ENCODE measurements around the gene GBA3.

Gene GBA3

DNA sequence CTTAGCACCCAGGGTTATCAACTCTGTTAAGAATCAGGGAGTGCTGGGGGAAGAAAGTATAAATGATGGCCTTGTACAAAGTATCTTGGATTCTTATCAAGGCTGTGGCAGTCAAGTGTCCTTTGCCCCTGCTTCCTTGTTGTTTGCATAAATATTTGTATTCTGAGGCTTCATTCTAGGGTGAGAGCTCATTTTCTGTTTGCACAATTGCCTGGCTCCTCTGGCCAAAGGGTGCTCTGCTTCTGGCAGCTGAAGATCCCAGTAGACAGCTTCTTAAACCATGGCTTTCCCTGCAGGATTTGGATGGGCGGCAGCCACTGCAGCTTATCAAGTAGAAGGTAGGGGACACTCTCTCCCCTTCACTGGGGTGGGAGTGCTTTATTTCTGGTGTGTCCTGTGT is at the start of gene GBA3:
TSS of gene GBA3 (plus strand) at position 202 of the 400 bp plus-strand sequence.
- DNase-seq = no peak

DNA sequence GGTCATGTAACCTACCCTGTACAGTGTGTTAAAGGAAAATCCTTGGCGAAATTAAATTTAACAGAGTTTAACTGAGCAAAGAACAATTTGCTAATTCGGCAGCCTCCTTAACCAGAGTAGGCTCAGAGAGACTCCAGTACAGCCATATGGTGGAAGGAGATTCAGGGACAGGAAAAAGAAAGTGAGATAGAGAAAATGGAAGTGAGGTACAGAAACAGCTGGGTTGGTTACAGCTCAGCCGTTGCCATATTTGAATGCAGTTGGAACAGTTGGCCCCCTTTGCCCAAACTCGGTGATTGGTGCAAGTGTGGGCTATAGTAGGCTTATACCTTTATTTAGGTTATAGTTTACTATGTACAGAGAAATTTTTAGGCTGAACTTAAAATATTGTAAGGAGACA is 48.8 kb upstream of the GBA3 start:
- DNase-seq = no peak

DNA sequence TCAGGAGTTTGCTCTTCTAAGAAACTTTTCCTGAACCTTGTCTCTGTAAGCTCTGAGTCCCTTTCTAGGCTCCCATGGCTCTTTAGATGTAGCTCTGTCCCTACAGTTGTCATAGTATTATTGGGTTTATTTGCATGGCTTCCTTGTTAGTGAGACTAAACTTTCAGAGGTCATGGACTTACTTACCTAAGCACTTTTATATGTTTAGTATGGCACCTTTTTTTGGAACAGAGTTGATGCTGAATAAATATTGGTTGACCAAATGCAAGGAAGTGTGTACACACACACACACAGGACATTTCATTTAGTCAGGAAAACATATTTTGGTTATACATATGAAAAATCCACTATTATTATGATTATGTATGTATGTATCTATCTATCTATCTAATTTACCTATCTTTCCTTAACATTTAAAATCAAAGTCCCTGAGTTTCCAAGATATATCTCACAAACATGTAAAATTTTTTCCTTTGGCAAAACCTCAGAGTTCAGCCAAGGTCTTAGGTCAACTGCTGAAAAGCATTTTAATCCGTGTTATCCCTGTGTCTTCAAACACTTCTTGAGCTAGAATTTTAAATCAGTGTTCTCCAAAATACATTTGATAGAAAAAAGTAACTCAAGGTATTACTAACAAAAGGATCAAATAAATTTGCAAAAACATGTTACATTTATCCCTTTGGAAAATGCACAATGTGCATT is 47.1 kb upstream of the GBA3 start:
- no peak for DNase-seq

DNA sequence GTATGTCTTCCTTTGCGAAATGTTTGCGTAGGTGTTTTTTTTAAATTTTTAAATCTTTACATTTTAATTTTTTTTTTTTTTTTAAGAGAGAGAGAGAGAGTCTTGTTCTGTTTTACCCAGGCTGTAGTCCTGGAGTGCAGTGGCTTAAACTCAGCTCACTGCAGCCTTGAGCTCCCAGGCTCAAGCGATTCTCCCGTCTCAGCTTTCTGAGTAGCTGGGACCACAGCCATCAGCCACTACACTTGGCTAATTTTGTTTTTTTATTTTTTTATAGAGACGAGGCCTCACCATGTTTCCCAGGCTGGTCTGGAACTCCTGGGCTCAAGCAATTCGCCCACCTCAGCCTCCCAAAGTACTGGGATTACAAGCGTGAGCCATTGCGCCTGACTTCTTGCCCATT is 43.7 kb upstream of the GBA3 start:
- DNase-seq = no peak

DNA sequence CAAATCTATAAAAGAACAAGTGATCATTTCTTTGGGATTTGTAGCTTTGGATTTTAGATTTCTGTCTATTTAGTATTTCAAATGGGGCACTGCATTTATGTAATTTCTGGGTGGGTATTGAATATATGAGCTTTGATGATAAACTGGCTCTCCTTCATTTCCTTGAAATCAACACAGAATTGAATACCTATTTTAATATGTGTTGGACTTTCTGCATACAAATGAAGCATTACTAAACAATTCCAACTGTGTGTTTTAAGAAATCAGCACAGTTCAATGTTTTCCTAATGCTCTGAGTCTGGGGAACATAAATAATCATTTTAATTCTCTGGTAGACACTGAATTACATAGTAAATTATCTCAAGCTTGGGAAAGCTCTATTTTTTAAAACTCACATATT is 42.0 kb upstream of the GBA3 start:
- DNase-seq = no peak

DNA sequence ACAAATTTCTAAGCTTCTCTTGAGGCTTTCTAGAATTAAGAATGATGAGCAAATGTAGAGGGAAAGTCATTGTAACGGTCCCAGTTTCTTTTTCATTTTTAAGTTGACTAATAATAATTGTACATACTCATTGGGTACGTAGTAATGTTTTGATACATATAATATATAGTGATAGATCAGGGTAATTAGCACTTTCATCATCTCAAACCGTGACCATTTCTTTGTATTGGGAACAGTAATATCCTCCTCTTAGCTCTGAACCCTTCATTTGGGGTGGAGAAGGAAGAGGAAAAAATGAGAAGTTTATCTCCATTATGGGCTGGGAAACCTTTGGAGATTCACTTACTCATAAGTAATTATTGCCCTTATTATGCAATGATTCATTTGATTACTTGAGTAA is 39.0 kb upstream of the GBA3 start:
- no peak for DNase-seq

DNA sequence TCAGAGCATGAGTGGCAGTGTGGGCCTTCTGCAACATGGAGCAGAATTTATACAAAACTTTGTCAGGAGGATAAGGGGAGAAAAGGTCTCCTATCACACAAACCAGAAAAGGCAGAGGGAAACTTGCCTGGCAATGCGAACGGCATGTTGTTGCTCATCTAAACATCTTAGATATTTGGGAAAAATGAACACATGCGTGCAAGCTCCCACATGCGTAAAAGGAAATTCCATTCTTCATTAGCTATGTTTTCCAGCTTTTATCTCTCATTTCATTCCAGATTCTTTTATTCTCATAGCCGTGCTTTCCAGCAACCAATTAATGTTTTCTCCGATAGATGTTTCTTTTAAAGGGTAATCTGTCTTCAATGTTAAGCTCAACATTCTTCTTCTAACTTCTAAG is 31.3 kb upstream of the GBA3 start:
- DNase-seq = no peak

DNA sequence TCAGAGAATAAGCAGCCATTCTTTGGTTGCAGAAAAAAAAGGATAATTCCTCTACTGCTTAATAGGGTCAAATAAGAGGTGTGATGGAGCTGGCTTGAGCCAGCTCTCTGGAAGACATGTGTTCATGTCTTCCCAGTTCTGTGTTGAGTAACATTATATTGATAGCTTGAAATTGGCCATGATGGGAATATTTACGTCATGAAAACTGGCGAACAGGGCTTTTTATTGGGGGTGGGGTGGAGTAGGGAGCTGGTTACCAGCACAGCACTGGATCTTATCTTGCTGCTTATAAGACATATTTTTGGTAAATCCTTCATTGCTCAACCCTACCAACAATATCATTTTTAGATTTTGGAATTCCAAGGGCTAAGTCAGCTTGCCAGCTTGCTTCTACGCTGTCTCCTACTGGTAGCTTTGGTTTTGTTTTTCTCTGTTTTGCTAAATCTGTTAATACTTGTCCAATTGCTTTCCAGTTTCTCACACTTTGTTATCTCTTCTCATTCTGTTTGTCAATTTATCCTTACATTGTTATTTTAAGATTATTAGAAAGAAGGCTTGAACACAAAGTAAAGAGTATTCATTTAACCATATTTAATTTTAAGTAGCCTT is 25.3 kb upstream of the GBA3 start:
- DNase-seq = no peak

DNA sequence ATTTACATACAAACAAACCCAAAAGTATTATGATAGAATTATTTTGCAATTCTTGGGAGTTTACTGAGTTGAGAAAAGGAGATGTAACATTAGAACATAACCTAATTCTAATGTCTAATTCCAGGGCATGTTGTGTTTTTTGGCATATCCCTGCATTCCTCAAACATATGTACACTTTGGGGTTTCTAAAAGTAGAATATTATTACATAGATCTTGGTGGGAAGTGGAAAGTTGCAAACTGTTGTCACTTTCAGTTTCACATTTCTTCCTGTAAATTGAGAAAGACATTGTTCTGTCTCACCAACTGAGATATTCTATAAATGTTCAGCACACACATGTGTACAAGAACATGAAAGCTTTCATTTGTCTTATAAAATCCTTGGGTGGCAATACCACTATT is 24.4 kb upstream of the GBA3 start:
- peak in 1 of 2 donors; percentile 30 for DNase-seq

DNA sequence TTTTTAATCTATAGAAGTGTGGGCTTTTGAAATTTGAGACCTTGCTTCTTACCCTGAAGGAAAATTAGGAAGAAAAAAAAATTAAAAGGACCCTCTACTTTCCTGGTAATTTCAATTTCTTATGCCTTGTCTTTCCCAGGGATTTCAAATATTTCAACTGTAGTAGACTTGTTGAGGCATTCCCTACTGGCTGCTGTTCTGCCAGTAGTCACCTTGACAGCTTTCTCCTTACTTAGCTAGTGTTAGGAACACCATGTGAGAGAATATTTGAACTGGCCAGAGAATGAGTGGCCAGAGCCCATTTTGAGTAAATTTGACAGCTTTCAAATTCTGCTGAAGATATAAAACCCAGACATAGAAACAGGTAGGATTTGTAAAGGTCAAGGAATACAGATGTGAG is 24.0 kb upstream of the GBA3 start:
- no peak for DNase-seq

DNA sequence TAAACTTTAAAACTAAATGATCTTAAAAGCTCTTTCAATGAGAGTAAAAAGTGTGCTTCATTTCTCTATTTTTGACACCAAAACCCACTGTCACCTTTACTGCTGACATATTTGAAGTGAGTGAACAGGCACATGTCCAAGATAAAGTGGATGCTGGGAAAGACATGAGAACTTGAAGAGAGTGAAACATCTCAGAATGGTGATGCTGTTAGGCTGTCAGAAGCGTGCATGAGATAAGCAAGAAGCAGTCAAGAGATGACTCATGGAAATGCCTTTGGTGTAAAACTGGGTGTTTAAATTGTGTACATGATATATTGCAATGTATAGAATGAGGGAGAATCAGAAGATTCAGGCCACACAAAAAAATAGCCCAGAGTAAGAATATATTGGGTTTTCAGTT is 21.8 kb upstream of the GBA3 start:
- no peak for DNase-seq

DNA sequence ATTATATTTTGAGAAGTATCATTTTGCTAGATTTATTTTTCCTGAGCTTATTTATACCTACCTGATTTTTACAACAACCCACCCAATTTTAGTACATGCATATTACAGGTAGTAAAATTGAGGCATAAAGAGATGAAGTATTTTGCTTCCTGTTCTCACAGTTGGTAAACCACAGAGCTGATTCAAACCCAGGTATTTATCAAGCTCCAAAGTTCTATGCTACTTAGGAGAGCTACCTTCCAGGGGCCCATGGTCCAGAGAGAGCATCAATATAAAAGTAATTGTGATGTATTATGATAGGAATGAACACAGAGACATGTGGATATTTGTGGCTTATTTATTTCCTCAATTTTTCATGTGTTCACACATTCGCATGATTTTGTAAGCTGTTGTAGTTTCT is 20.2 kb upstream of the GBA3 start:
- DNase-seq = no peak

DNA sequence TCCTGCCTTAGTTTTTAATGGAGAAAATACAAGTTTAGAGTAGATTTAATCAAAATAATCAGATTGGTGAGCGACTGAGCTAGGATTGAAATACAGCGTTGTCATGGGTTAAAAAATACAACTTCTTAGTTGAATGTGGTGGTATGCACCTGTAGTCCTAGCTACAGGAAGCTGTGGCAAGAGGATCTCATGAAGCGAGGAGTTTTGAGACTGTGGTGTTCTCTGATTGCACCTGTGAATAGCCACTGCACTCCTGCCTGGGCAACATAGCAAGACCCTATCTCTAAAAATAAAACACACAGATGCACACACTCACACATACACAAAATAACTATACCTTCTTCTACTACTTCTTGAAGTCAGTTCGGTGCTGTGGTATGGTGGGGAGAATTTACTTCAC is 19.8 kb upstream of the GBA3 start:
- DNase-seq = no peak

DNA sequence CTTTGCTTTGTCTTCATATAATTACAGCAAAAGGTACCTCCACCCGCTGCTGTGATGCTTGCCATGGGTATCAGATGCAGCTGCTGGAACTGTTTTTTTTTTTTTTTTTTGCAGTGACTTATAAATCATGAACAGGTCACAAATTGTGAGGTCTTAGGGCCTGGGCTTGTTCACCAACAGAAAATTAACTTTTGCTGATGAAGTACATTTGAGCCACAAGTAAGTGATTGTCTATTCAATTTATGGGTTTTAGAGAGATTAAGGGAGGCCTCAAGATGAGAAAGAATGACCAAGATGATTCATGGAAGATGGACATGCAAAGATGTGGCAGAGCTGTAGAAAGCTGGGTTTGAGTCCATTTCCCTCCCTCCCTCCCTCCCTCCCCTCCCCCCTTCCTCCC is 18.0 kb upstream of the GBA3 start:
- no peak for DNase-seq

DNA sequence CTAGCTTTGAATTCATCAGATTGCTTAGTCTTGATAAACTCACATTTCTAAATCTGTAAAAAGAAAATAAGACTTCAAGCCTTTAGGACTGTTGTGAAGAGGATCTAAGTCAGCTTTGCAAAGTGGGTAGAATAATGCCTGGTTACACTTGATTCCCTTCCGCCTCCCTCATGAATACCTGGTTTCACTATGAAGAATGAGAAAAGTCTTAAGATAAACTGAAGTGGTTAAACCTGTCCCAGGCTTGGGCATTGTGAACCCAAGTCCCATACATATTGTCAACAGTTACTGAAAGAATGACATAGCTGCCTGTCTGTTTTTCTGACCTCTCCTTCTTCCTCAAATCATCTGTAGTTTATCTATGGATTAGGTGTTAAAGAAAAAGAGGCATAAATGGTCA is 16.7 kb upstream of the GBA3 start:
- no peak for DNase-seq

DNA sequence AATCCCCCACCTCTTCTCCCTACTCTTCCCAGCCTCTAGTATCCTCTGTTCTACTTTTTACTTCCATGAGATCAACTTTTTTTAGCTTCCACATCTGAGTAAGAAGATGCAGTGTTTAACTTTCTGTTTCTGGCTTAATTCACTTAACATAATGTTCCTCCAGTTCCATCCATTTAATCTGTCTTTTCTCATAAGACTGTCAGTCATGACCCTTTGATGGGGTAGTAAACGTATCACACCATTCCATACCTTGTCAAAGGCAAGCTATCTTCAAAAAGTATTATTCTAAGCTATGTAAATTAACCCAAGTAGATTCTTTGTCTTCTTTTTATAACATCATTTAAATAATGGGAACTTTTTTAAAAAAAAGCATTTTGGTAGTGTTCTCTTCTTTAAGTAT is 15.0 kb upstream of the GBA3 start:
- no peak for DNase-seq

DNA sequence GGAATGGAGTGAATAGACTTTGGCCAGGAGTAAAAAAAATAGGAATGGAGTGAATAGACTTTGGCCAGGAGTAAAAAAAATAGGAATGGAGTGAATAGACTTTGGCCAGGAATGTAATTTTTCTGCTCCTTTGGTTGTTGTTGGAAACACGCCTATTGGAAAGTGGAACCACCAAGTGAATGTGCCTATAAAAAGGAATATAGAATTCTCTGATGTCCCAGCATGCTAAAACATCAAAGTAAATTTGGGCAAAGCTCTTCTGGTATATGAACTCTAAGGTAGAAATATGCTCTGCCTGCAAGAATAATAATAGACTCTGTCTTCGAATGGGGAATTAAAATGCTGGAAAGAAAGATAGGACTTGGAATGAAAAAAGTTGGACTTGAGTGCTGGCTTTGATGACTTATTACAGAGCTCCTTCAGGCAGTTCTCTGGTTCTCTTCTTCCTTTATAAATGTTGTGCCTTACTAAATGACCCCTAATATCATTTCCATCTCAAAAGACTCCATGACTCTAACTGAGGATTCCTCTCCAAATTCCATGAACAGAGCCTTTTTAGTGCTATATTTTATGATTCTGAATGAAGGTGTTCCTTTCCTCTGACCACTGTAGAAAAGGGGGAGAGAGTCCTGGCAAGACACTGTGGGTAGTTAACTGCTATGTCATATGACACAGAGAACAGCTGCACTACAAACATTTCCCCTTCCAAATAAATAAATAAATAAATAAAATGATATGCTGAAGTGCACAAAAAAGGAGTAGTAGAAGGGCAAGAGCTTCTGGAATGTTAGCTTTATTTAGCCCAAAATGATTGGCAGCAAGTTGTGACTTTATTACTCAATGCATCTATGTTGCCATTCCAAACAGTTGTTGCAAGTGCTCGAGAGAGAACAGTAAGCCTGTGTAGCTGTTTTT is 13.5 kb upstream of the GBA3 start:
- no peak for DNase-seq

DNA sequence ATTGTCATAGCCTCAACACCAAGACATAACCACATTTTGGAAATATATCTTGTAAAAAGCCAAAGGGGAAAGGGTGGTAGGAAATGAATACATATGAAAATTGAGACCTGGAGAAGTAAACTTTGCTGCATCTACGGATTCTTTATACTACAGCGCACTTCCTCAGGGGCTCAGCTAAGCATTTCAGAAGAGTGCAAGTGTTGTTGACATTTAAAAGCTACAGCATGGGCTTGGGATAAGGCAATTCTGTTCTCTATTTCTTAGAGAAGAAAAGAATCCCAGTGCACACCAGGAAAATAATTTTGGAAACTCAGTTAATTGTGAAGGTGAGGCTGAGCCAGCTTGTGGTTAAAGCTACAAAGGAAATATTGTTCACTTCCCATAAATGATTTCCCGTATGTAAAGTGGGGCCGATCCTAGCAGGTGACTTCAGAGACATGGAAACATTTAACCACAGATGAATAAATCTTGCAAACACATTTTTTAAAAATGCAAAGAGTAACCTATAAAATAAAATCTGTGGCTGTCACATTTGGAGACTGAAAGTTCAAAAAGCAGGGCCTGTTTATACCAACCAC is 12.6 kb upstream of the GBA3 start:
- no peak for DNase-seq

DNA sequence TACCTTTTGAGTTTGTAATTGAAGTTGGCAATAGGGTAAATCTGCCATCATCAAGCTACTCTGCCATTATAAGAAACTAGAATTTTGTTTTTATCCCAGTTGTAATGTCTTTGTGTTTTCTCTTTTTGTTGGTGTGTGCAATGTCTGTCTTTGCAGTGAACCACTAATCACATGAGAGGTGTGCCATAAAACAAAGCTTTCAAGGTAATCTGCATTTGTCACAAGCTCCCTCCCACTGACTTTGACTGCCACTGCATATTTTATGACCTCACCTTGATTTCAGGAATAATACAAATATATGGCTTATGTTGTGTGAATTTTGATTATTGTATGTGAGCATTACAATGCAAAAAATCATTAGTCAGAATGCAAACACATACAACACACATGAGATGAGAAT is 9.0 kb upstream of the GBA3 start:
- no peak for DNase-seq

DNA sequence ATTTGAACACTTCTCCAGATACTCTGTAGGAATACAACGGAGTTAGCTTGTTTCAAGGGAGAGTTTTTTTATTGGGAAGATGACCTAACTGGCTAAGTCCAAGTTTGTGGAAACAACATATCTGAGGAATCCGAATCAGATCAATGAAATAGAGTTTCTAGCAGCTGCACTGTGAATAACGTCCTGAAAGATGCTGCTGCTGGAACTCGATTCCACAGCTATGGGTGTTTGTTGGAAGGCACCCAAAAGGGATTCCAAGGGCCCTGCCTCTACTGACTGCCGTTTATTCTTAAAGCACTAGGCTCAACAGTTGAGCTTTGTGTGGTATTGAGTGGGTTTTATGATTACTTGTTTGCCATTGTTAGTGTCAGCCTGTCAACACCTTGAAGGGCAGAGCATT is 6.6 kb upstream of the GBA3 start:
- DNase-seq = no peak

DNA sequence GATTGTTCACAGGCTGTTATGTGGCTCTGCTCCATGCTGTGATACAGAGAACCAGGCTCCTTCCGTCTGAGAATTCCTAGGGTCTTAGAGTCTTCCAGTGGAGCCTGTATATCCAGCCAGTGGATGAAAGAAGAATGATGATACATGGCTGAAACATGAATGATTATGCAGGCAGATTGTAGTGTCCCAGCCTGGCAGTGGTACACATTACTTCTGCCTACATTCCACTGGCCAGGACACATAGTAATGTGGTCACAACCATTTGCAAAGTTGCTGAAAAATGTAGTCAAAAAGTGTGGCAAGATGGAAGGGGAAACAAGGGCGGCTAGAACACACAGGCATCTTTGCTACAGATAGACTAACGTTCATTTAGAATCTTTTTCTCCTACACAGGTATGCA is 4.5 kb upstream of the GBA3 start:
- no peak for DNase-seq

DNA sequence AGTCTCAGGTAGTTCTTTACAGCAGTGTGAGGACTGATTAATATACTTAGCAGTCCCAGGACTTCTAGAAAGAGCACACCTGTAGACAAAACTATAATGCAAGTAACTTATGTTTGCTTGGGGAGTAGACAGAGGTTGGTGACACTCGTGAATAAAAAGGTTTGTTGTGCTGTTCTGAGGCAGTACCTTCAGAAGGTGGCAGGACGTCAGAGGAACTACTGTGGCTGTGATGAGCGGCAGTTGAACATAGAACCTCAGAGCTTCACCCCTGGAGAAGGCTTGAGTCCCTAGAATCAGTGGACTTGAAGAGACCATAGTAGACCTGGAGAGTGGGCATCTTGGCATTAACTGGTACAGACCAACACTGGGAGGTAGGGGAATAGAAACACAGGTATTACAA is 3.3 kb upstream of the GBA3 start:
- no peak for DNase-seq

DNA sequence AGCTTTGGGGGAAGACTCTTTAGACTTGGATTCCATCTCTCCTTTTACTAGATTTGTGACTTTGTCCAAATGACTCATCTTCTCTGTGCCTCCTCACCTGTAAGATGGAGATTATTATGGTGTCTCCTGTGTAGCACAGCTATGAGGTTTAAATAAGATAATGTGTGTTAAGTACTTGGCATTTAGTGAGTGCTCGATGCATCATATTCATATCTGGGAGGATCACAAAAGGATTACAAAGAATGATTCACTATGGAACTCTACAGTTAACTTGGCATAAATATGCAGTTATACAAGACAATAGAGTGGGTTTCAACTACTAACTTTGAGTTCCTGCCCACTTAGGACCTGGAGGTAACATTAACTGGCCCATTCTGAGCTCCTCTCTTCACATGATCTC is 2.3 kb downstream of the GBA3 start:
- DNase-seq = no peak

DNA sequence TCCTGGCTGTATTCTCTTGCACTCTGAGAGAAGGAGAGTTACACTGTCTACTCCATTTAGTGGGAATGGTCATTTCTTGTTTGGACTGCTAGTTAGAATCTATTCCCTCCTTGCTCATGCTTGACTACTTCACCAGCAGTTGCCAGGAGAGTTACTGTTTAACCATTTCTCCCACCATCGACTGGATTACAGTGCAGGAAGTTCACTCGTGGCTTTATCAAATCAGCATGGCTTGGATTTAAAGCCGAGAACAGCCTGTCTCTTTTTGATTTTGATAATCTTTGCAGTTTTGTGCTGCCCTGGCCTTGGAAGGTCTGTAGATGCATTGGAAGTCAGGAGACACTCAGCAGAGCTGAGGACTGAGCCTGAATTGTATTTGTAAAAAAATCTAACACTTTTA is 3.2 kb downstream of the GBA3 start:
- no peak for DNase-seq
